ENCODE data around the gene TMEM238L.

TMEM238L gene

DNA sequence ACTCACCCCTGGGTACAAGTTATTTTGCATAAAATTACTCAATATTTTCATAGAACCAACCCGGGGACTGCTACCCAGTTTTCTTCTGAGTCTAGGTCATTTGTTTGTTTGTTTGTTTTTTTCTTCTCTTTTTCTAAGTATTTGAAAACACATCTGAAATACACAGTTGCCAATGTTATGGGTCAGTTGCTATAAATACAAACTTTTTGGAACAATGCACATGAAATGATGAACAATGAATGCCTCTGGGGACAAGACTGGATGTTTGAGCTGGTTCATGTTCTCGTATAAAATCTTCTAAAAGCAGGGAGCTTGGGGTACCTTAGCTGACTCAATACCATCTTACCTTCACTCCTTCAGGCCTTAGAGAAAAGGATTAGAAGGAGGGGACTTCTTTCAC, 30.5 kb downstream of the TMEM238L start:
- no peak for DNase-seq (ENCODE audit: low read depth in 2 of 2)

DNA sequence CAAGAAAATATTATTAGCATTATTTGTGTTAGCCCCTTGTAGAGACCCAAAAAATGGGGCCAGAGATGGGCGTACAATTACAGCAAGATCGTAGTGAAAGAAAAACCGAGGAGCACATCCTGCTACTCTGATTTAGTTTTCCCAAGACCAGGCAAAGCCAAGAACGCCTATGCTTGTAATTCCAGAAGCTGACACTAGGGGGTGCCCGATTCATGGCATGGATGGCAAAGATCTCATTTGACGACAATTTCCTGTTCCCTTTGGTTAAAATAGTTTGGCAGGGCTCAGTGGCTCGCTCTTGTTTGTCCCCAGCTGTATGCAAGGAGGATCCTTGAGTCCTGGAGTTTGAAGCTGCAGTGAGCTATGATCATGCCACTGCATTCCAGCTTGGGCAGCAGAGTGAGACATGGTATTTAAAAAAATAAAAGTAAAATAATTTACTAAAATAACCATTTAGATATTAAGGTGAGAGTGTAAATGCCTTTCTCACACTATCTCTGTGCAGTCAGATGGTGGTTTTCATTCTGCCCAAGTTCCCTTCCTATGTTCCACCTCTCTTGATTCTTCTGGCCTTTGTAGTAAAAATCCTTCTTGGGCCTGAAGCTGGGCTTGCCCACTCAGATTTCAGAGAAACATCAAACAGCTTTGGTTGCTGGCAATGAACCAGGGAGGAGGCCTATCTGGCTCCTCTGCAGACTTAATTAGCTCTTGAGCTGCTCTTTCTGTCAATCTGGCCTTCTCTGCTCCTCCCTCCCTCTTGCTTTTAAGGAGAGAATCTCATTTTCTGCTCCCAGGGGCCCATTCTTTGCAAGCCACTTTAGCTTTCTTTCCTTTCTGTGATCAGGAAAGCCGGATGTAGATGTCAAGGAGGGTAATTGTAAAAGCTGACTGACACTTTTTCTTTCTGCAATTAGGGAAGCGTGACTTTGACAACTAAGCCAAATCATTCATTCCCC, 31.2 kb downstream of the TMEM238L start:
- DNase-seq (ENCODE audit: low read depth in 2 of 2) = peak; percentile 23 to 43

DNA sequence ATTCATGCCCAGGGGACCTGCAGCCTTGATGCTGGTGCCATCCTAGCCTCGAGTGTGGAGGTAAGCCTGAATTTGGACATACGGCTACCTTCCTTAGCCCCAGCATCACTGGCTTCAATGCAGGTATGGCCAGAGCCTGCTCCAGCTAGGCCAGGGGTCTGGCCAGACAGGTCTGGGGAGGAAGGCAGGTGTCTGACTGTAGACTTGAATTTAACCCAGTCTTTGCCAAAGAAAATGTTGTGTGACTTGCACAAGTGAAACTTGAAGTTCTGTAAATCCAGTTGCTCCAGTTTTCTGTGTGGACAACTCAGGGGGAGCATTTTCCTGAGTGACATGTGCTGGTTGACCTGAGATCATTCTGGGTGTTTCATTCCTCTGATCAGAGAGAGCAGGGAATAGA, 32.8 kb downstream of the TMEM238L start:
- no peak for DNase-seq (ENCODE audit: low read depth in 2 of 2)

DNA sequence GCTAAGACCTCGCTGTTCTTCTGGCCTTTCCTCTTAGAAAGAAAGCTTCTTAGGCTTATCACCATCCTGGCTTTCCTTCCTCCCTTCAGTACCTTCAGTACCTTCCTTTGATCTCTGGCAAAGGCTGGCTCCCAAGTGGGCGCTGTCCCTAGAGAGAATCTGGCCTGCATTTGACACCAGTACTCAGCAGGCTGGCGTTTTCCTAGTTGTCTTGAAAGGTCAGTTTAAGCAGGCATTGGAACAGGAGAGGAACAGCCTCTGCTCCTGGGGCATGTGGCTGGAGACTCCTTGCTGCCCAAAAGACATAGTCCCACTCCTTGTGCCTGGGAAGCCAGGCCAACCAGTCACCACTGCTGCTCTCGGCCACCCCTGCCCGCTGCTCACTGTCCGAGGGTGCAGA, 34.1 kb downstream of the TMEM238L start:
- DNase-seq (ENCODE audit: low read depth in 2 of 2) = no peak

DNA sequence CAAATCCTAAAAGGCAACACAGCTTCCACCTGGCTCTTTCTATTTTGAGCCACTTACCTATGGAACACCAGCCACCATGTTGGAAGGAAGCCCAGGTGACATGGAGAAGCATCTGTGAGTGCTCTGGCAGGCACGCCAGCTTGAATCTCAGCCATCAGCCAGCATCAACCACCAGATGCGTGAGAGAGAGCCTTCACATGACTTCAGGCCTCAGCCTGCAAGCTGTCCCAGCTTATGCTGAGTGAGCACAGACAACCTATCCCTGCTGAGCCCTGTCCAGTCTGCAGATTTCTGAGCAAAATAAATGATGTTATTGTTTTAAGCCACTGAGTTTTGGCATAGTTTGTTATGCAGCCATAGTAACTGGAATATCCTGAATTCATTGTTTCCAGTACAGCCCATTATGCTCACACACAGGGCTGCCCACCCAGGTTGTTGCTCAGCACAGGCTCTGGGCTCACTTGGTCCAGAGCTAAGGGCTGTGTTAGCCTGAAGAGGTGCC, 35.1 kb downstream of the TMEM238L start:
- no peak for DNase-seq (ENCODE audit: low read depth in 2 of 2)

DNA sequence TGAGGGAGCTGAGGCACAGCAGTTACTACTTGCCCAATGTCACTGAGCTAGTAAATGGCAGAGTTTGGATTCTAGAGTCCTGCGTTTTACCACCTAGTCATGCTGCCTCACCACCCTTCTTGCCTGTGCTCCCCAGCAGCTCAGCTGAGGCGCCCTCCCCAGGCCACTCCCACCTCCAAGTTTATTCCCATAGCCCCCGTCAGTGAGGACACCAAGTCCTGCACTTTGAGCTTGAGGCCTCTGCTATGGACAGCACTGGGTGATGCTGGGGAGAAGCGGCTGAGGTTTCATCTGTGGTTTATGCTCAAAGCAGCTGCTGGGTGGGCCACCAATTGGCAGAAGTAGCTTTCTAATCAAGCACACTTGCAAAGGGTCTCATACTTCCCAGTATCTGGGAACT, 36.7 kb downstream of the TMEM238L start:
- no peak for DNase-seq (ENCODE audit: low read depth in 2 of 2)

DNA sequence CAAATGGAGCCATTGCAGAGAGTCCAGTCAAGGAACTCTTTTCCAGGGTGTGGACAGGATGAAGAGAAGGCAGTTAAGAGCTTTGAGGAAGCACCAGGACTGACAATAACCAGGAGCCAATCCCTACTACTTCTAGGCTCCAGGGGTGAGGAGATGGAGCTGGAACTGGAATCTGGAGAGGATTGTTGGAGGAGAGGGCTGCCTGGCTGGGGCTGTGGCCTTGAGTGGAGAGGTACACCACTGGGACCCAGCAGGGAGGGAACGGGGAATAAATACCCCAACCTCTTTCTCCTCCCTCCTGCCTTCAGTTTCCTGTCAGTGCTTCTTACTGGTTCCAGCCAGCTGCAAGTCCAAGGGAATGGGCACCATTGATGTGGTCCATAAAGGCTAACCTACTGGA, 41.9 kb downstream of the TMEM238L start:
- DNase-seq (ENCODE audit: low read depth in 2 of 2) = no peak

DNA sequence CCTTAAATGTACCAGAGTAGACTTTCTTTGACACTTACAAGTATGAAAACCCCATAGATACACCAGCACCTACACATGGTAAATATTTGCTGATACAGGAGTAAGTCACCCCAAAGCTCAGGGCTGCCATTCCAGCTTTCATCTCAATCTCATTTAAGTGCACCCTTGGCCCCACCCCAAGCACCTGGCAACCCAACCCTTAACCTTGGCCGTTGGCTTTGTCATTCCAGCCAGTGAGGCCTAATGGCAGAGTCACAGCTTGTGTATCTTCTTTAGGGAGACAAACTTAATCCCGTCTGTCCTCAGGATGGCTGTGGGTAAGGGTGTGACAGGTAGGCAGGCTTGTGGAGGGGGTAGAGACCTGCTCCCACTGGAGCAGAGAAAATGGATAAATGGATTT, 42.6 kb downstream of the TMEM238L start:
- no peak for DNase-seq (ENCODE audit: low read depth in 2 of 2)

DNA sequence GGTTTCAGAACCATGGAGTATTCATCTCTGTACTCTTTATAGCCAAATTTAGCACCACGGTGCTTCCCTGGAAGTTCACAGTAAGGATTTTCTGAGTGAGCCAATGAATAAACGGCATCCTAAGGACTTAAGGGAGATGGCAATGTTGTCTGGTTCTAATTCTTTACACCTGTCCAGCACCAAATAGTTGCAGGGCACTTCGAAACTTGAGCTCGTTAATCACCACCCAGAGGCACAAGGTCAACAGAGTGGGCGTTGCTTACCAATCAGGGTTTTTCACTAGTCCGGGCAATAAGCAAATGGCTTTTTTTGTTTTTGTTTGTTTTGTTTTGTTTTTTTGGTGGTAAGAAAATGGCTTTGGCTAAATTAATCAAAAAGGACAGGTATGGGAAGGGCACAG, 45.8 kb downstream of the TMEM238L start:
- no peak for DNase-seq (ENCODE audit: low read depth in 2 of 2)

DNA sequence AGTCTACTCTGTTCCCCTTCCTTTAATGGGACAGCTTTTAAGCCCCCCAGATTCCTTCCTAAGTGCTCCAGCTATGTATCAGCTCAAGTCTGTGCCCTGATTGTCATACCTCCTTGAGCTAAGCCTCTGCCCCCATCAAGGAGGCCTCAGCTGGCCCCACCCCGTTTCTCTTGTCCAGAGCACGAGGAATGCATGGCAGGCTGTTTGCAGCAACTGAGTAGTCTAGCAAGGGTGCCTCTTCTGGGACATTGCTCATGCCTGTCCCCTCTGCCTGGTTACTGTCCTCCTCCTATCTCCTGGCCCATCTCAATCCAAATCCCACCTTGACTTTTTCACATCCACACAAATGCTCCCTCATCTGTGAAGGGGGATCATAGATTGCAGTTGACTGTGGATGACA, 46.3 kb downstream of the TMEM238L start:
- DNase-seq (ENCODE audit: low read depth in 2 of 2) = no peak

DNA sequence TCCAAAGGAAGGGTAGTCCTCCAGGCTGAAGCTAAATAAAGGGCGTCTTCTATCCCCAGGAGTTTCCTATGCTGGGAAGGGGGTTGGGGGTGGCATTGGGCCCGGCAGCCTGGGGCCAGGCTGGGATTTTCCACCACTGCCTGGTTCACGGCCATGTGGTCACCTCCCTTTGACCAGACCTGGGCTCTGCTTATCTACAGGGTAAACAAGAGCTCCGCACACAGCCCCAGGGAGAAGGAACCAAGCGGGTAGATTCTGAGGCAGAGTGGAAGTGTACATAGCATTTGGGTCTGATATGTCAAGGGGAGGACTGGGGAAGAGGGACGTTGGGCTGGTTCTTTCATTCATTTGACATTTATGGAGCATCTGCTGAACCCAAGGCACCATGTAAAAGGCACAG, 46.8 kb downstream of the TMEM238L start:
- DNase-seq (ENCODE audit: low read depth in 2 of 2) = no peak

DNA sequence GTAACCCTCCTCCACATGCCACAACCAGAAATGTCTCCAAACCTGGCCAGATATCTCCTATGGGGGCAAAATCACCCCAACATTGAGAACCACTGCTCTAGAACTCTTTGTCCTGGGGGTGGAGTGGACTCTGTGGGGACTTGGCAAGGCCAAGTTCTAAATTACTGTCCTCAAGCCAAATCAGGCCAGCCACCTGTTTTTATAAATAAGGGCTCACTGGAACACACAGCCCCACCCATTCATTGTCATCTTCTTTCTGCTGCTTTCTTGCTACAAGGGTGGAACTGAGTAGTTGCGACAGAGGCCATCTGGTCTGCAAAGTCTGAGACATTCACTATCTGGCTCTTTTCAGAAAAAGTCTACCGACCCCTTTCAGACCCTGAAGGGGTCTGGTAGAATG, 47.3 kb downstream of the TMEM238L start:
- no peak for DNase-seq (ENCODE audit: low read depth in 2 of 2)

DNA sequence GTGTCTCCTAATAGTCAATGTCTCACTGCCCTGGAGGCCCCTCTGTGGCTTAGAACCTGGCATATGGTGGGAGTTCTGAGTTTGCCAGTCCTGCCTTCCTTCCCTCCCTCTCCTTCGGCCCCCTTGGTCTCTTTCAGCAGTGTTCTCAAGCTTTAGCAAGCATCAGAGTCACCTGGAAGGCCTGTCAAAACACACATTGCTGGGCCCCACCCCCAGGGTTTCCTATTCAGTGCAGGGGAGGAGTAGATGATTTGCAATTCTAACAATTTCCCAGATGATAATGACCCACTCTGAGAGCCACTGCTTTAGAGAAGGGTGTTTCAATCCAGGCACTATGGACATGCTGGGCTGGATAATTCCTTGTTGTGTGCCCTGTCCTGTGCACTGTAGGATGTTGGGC, 47.7 kb downstream of the TMEM238L start:
- no peak for DNase-seq (ENCODE audit: low read depth in 2 of 2)

DNA sequence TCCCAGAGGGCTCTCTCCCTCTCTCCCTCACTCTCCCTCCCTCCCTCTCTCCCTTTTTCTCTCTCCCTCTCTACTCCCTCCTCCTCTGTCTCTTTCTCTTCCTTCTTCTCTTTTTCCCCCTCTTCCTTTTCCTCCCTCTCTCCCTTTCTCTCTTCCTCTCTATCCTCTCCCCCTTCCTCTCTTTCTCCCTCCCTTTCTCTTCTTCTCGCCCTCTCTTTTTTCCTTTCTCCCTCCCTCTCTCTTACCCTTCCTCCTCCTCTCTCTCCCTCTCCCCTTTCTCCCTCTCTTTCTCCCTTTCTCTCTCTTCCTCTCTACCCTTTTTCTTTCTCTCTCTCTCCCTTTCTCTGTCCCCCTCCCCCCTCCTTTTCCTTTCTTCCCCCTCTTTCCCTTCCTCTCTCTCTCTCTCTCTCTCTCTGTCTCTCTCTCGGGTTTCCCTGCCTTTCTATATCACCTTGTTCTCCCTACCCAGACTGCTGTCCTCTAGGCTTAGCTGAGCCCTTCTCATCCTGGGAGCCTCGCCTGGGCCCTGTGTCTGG, 48.2 kb downstream of the TMEM238L start:
- no peak for DNase-seq (ENCODE audit: low read depth in 2 of 2)

DNA sequence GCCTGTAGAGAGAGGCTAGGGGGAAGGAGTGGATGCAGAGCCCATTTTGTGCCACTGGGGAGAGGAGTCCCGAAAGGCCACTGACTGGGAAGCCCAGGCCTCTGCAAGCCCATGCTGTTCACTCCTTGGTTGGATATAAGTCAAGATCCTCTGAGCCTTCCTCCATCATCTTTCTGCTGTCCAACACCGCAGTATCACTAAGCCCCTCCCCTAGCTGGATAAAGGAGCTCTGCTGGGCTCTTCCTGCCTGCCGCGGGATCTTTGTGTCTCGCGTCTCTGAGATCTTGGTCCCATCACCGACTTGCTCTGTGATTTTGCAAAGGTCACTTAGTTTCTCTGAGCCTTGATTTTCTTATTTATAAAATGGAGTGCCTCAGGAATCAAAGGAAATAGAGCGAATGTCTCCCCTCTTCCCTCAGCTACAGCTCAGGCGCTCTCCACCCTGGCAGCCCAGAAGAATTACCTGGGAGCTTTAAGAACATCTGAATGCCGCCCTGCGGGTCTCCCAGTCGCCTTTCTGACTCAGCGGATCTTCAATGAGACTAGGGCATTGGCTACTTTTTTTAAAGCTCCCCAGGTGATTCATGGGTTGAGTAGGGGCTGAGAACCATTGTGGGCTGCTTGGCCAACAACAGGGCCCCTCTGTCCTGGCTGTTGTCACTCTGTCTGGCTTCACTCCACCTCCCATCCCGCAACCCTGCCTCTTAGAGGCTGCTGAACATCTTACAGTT, 48.9 kb downstream of the TMEM238L start:
- DNase-seq (ENCODE audit: low read depth in 2 of 2) = no peak

DNA sequence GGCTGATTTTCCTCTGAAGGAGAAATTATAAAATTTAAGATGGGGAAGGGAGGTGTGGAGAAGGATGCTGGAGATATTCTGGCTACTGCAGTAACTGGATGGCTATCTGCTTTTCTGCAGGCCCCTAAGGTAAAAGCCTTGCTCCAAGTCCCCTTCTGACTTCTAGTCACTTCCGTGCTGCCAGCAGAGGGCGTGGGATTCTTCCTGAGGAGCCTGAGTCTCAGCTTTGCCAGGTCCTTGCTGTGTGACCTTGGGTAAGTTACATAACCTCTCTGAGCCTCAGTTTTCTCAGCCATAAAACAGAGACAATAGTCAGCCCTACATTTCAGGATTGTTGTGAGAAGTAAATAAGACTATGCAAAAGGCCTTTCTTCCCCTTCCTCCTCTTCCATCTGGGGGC, 49.8 kb downstream of the TMEM238L start:
- no peak for DNase-seq (ENCODE audit: low read depth in 2 of 2)

DNA sequence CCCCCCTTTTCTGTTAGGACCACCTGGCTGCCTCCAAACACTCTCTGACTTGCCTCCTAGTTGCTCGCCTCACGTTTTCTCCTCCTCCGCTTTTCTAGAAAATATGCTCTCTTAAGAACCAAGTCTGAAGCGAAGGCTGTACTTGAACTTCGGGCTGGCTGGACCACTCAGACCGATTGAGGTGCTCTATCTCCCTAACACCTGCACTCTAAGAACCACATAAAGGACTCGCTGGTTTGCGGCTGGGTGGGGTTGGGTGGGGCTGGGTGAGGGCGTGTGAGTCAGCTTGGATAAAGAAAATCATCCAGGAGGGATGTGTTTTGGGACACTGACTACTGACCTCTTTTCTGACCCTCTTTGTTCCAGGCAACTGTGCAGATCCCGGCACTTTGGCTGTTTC, 51.2 kb downstream of the TMEM238L start:
- no peak for DNase-seq (ENCODE audit: low read depth in 2 of 2)

DNA sequence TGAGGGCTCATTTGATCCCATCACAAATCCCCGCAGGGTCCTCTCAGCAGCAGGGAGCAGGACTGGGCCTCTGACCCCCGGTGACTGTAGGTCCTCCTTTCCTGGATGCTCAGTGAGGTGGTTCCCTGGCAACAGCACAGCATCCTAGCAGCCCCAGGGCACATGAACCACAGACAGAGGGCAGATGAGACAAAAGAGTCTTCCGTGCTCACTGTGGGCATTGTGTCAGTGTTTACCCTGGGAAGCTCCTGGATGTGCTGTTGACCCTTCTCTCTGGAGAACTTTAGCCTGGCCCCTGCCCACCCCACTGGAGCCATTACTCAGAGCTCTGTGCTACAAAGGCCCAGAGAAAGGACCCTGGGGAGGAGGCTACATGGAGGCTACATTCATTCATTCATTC, 52.3 kb downstream of the TMEM238L start:
- no peak for DNase-seq (ENCODE audit: low read depth in 2 of 2)

DNA sequence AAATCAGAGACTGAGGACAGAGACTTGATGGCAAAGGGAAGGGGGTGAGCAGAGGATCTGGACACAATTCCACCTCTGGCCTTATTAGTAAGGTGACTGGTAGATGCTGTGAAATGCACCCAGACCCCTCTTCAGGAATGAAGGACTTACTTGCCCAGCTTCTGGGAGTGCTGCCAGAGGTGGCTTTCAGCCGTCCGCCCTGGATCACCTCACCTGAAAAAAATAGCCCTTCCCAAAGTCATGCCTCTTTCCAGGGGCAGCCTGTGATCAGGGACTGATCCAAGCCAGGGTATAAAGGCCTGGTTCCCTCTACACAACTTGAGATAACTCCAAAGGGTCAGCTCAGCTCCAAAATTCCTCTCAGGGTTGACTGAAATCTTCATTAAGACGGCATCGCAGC, 53.7 kb downstream of the TMEM238L start:
- no peak for DNase-seq (ENCODE audit: low read depth in 2 of 2)

DNA sequence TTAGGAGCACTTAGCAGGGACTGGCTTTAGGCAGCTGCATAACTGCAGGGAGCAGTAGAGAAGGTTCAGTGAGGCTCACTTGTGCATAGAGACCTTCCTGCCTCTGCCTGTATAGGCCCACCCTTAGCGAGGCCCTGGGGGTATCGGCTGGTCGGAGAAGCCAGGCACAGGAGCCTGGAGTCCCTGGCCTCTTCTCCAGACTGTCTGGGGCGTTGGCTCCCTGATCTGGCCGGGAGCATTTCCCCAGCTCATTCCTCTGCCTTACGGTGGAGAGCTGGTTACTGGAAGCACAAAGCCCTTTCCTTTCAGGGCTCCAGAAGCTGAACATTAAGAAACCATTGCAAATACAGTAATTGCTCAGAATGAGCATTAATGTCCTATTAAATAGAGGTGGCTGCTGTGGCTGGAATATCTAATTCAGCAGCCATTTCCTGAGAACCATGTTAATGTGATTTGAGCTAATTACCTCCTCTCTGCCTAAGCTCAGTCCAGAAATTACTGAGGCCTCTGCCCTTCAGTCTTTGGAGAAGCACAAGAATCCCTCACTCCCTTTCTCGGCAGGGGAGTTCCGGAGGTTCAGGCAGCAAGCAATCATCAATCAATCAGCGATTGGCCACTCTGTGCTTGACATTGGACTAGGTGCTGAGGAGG, 55.2 kb downstream of the TMEM238L start:
- DNase-seq (ENCODE audit: low read depth in 2 of 2) = no peak

DNA sequence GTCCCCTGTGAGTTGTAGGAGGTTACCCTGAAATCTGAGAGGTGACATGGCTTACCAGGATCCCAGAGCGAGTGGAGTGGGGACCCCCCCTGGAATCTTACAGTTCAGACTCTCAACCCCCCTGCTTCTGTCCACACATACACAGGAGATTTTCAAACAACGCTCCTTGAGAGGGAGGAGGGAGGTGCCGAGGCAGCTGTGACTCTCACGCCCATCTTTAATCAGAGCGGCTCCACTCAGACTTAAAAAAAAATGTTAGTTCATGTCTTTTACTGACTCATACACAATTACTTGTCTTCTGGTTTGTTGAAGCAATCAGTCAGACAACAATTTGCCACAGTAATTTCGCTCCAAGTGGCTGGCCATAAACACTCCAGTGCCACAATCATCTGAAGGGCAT, 58.7 kb downstream of the TMEM238L start:
- DNase-seq (ENCODE audit: low read depth in 2 of 2) = no peak

Measured in stimulated activated CD8-positive, alpha-beta memory T cell treated with anti-CD3 and anti-CD28 coated beads, Interleukin-2, amount 100 ng/mL, for 48 hours (primary cell).